GM23338 (cell line): Measurements from ENCODE around the gene FAM120A. TPM values are rescaled to one million over a fixed set of nuclear protein-coding genes. Genes with fewer than 3 reads are reported as not detected.

ENCODE experiments used
- ATAC-seq: fragments of 200-7000 bp; cut with Tn5 transposase; 3 replicates; pipeline ENCODE4 v1.9.1; 2020
- DNase-seq: peaks from one replicate; pipeline ENCODE4 v3.0.0-alpha.2; 2015; ENCODE audit warnings: low spot score
- H2AFZ ChIP-seq: fragments of 200-600 bp; sonication (generic); 2 replicates; pipeline ENCODE4 v1.8.0; 2016; ENCODE audit warnings: antibody characterized with exemption, mild to moderate bottlenecking, moderate library complexity
- H3F3A ChIP-seq: fragments of 200-600 bp; sonication (generic); replicated peaks from 2 replicates; pipeline ENCODE4 v1.8.0; 2017; ENCODE audit warnings: antibody characterized with exemption, mixed run types, low read depth
- H3K27ac ChIP-seq: fragments of 200-600 bp; sonication (generic); 2 replicates; pipeline ENCODE4 v1.6.1; 2016; ENCODE audit warnings: low read depth
- H3K27me3 ChIP-seq: fragments of 200-600 bp; sonication (generic); 2 replicates; pipeline ENCODE4 v1.8.0; 2016; ENCODE audit warnings: mild to moderate bottlenecking, mixed run types, moderate library complexity; ENCODE audit not compliant: insufficient read depth
- H3K36me3 ChIP-seq: fragments of 200-600 bp; sonication (generic); 2 replicates; pipeline ENCODE4 v1.8.0; 2016; ENCODE audit warnings: mild to moderate bottlenecking; ENCODE audit not compliant: insufficient read depth
- H3K4me1 ChIP-seq: fragments of 200-600 bp; sonication (generic); 2 replicates; pipeline ENCODE4 v1.8.0; 2016; ENCODE audit warnings: mild to moderate bottlenecking, moderate library complexity; ENCODE audit not compliant: insufficient read depth
- H3K4me2 ChIP-seq: fragments of 200-600 bp; sonication (generic); 2 replicates; pipeline ENCODE4 v1.7.1; 2017; ENCODE audit warnings: mixed run types
- H3K4me3 ChIP-seq: fragments of 200-600 bp; sonication (generic); 2 replicates; pipeline ENCODE4 v1.6.1; 2016; ENCODE audit warnings: mixed run types
- H3K79me2 ChIP-seq: fragments of 200-600 bp; sonication (generic); replicated peaks from 2 replicates; pipeline ENCODE4 v1.8.0; 2017; ENCODE audit warnings: mild to moderate bottlenecking; ENCODE audit not compliant: insufficient read depth
- H3K9me2 ChIP-seq: fragments of 200-600 bp; sonication (generic); 2 replicates; pipeline ENCODE4 v1.8.0; 2017; ENCODE audit not compliant: insufficient read depth
- H4K20me1 ChIP-seq: fragments of 200-600 bp; sonication (generic); replicated peaks from 2 replicates; pipeline ENCODE4 v1.8.0; 2017; ENCODE audit warnings: mild to moderate bottlenecking; ENCODE audit not compliant: insufficient read depth
- H3K27ac Mint-ChIP-seq: 2 replicates; pipeline ENCODE4 v1.8.0; 2020; ENCODE audit warnings: inconsistent platforms, mild to moderate bottlenecking, moderate library complexity, mixed read lengths
- H3K27me3 Mint-ChIP-seq: 3 replicates; pipeline ENCODE4 v1.8.0; 2022; ENCODE audit warnings: low read depth, mild to moderate bottlenecking, moderate library complexity, mixed read lengths, inconsistent platforms; ENCODE audit not compliant: insufficient read depth, poor library complexity
- H3K36me3 Mint-ChIP-seq: 3 replicates; pipeline ENCODE4 v1.8.0; 2021; ENCODE audit warnings: low read depth, mild to moderate bottlenecking, inconsistent platforms, moderate library complexity, mixed read lengths
- H3K4me1 Mint-ChIP-seq: 3 replicates; pipeline ENCODE4 v1.8.0; 2020; ENCODE audit warnings: mild to moderate bottlenecking, inconsistent platforms, mixed read lengths
- H3K4me3 Mint-ChIP-seq: 3 replicates; pipeline ENCODE4 v1.8.0; 2021; ENCODE audit warnings: moderate library complexity, mild to moderate bottlenecking, inconsistent platforms, mixed read lengths
- H3K9me3 Mint-ChIP-seq: 3 replicates; pipeline ENCODE4 v1.8.0; 2020; ENCODE audit warnings: moderate library complexity, mild to moderate bottlenecking, inconsistent platforms, mixed read lengths
- CREB1 ChIP-seq: fragments of 250-450 bp; sonication (Bioruptor Pico); IDR thresholded peaks from 2 replicates; pipeline ENCODE4 v1.5.0; 2020; ENCODE audit warnings: low read depth, mild to moderate bottlenecking, moderate library complexity
- EZH2phosphoT487 ChIP-seq: fragments of 200-600 bp; sonication (generic); IDR thresholded peaks from one replicate; pipeline ENCODE4 v1.8.1; 2018; ENCODE audit warnings: antibody characterized with exemption; ENCODE audit not compliant: unreplicated experiment
- JUNB ChIP-seq: IDR thresholded peaks from one replicate; pipeline ENCODE4 v1.6.1; 2016; ENCODE audit warnings: antibody characterized with exemption; ENCODE audit not compliant: unreplicated experiment
- NANOG ChIP-seq: IDR thresholded peaks from 2 replicates; pipeline ENCODE4 v1.6.1; 2016; ENCODE audit warnings: antibody characterized with exemption, borderline replicate concordance
- POLR2AphosphoS5 ChIP-seq: IDR thresholded peaks from 2 replicates; pipeline ENCODE4 v1.6.1; 2016; ENCODE audit warnings: antibody characterized with exemption, low read depth
- polyA plus RNA-seq: library from polyadenylated mRNA; unstranded; fragments of >200 nt; fragmentation: Nextera tagmentation; extraction: Ambion mirVana; gene quantifications from 2 replicates; pipeline ENCODE4 v1.2.1, GENCODE V29; 2016
- total RNA-seq: library from RNA; depleted of rRNA; stranded (reverse); fragments of >200 nt; shearing (Covaris generic); gene quantifications from 2 replicates; pipeline ENCODE4 v1.2.3, GENCODE V29; 2014
- TF ChIP-seq, protein P1 (sequence below), 2 experiments: fragments of 200-600 bp in 1 of 2; sonication (generic) in 1 of 2; conservative IDR thresholded peaks; 2 replicates each; pipeline versions ENCODE4 v1.5.1 to v1.6.1; 2016 to 2017; ENCODE audit warnings: antibody characterized with exemption in 2 of 2, low read depth in 2 of 2, mild to moderate bottlenecking in 2 of 2, moderate library complexity in 1 of 2
- TF ChIP-seq, protein P2 (sequence below): IDR thresholded peaks from one replicate; pipeline ENCODE4 v1.6.1; 2018; ENCODE audit warnings: antibody characterized with exemption; ENCODE audit not compliant: unreplicated experiment
- TF ChIP-seq, protein P3 (sequence below): IDR thresholded peaks from 2 replicates; pipeline ENCODE4 v1.6.1; 2016; ENCODE audit warnings: antibody characterized with exemption

Gene FAM120A
- total and polyA plus RNA-seq, 2 experiments from 2014 or later, result 28.2 to 52.5 TPM

DNA sequence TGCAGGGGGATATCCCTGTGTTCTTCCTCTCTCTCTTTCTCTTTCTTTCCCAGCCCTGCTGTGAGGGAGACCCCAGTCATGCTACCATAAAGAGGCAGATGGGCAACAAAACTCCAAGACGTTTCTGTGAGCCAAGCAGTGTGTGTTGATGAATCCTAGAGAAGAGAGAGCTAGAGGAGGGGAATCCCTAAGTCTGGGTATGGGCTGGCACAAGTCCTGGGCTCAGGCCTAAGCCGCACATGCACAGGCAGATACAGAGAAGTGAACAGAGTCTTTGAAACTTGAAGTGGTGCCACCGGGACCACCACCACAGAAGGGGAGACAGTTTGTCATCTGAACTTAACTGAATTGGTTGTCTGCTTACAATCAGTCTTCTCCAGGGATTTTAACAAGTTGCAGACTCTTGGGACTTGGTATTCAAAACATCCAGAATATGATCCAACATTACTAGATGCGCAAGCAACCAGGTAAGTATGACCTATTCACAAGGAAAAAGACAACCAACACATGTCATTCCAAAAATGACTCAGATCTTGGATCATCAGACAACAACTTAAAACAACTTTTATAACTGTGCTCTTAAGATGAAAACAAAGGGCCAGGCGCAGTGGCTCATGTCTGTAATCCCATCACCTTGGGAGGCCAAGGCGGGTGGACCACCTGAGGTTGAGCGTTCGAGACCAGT lies 10.4 kb upstream of the FAM120A start:
- Mint-ChIP-seq H3K4me3 (no peak overlapping the region), H3K4me1 (peaks cover 4% of the 10 kb centered on the region; the same call in 2 of the 3 replicates), H3K36me3 (peaks cover 15% of the 10 kb centered on the region), H3K9me3 (no peaks in the 10 kb centered on the region), H3K27ac (no peak overlapping the region), H3K27me3 (peaks cover 6% of the 10 kb centered on the region)
- ATAC-seq (no peak), DNase-seq (no peak)
- TF ChIP-seq CREB1 (CRISPR knock-in tag) (no peak), POLR2AphosphoS5 (no peak)
- TF ChIP-seq, protein P1, sequence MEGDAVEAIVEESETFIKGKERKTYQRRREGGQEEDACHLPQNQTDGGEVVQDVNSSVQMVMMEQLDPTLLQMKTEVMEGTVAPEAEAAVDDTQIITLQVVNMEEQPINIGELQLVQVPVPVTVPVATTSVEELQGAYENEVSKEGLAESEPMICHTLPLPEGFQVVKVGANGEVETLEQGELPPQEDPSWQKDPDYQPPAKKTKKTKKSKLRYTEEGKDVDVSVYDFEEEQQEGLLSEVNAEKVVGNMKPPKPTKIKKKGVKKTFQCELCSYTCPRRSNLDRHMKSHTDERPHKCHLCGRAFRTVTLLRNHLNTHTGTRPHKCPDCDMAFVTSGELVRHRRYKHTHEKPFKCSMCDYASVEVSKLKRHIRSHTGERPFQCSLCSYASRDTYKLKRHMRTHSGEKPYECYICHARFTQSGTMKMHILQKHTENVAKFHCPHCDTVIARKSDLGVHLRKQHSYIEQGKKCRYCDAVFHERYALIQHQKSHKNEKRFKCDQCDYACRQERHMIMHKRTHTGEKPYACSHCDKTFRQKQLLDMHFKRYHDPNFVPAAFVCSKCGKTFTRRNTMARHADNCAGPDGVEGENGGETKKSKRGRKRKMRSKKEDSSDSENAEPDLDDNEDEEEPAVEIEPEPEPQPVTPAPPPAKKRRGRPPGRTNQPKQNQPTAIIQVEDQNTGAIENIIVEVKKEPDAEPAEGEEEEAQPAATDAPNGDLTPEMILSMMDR (conservative IDR thresholded peaks at IDR 0.05; ENCODE audit: low read depth in 2 of 2), result no peak
- TF ChIP-seq, protein P2, sequence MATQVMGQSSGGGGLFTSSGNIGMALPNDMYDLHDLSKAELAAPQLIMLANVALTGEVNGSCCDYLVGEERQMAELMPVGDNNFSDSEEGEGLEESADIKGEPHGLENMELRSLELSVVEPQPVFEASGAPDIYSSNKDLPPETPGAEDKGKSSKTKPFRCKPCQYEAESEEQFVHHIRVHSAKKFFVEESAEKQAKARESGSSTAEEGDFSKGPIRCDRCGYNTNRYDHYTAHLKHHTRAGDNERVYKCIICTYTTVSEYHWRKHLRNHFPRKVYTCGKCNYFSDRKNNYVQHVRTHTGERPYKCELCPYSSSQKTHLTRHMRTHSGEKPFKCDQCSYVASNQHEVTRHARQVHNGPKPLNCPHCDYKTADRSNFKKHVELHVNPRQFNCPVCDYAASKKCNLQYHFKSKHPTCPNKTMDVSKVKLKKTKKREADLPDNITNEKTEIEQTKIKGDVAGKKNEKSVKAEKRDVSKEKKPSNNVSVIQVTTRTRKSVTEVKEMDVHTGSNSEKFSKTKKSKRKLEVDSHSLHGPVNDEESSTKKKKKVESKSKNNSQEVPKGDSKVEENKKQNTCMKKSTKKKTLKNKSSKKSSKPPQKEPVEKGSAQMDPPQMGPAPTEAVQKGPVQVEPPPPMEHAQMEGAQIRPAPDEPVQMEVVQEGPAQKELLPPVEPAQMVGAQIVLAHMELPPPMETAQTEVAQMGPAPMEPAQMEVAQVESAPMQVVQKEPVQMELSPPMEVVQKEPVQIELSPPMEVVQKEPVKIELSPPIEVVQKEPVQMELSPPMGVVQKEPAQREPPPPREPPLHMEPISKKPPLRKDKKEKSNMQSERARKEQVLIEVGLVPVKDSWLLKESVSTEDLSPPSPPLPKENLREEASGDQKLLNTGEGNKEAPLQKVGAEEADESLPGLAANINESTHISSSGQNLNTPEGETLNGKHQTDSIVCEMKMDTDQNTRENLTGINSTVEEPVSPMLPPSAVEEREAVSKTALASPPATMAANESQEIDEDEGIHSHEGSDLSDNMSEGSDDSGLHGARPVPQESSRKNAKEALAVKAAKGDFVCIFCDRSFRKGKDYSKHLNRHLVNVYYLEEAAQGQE, result no peak
- no peaks in the 10 kb centered on the region for H3K79me2 ChIP-seq
- H4K20me1 ChIP-seq, result no peaks in the 10 kb centered on the region; the same call in 1 of the 2 replicates
- no peaks in the 10 kb centered on the region for H3K4me1 ChIP-seq
- no peak overlapping the region for H3K4me3 ChIP-seq
- no peaks in the 10 kb centered on the region for H3K36me3 ChIP-seq
- H3F3A ChIP-seq, result no peaks in the 10 kb centered on the region
- H3K27ac ChIP-seq, result no peak overlapping the region
- no peaks in the 10 kb centered on the region for H3K9me2 ChIP-seq
- no peak overlapping the region for H3K4me2 ChIP-seq
- H2AFZ ChIP-seq, result no peak overlapping the region
- no peaks in the 10 kb centered on the region for H3K27me3 ChIP-seq

DNA sequence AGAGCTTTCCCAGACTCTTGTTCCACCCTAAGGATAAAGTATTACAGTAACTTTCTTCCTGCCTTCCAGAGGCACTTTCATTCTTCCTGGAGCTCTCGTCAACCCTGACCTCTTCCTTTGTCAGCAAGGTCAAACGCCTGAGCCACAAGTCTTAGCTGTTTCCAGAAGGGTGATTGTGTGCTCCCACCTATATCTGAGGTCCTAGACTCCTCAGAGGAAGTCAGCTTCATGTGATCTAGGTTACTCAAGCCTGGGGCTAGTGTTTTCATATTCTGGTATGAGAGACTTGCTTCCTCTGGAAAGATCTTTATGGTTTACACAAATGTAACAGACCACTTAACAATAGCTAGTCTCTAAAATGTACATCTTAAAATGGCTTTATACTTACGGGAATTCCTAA lies 5.4 kb upstream of the FAM120A start:
- Histone ChIP-seq H3K27ac (no peak overlapping the region), H3K79me2 (peaks cover 20% of the 10 kb centered on the region), H3K27me3 (no peaks in the 10 kb centered on the region), H3K9me2 (no peaks in the 10 kb centered on the region), H3K4me2 (no peak overlapping the region), H3F3A (peaks cover 11% of the 10 kb centered on the region), H2AFZ (no peak overlapping the region), H3K4me3 (no peak overlapping the region), H4K20me1 (peaks cover 6% of the 10 kb centered on the region), H3K4me1 (peaks cover 7% of the 10 kb centered on the region), H3K36me3 (peaks cover 17% of the 10 kb centered on the region)
- H3K4me3 Mint-ChIP-seq, result no peak overlapping the region
- ATAC-seq (no peak), DNase-seq (no peak)
- H3K4me1 Mint-ChIP-seq, result peaks cover 9% of the 10 kb centered on the region; the same call in 2 of the 3 replicates
- H3K36me3 Mint-ChIP-seq, result peaks cover 64% of the 10 kb centered on the region
- peaks cover 9% of the 10 kb centered on the region for H3K27me3 Mint-ChIP-seq
- no peaks in the 10 kb centered on the region for H3K9me3 Mint-ChIP-seq
- no peak overlapping the region; the same call in 1 of the 2 replicates for H3K27ac Mint-ChIP-seq
- TF ChIP-seq, protein P3, sequence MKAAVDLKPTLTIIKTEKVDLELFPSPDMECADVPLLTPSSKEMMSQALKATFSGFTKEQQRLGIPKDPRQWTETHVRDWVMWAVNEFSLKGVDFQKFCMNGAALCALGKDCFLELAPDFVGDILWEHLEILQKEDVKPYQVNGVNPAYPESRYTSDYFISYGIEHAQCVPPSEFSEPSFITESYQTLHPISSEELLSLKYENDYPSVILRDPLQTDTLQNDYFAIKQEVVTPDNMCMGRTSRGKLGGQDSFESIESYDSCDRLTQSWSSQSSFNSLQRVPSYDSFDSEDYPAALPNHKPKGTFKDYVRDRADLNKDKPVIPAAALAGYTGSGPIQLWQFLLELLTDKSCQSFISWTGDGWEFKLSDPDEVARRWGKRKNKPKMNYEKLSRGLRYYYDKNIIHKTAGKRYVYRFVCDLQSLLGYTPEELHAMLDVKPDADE, result no peak
- no peak for TF ChIP-seq EZH2phosphoT487
- no peak for TF ChIP-seq JUNB
- TF ChIP-seq NANOG, result no peak
- TF ChIP-seq POLR2AphosphoS5, result no peak
